GM23338 (cell line): ENCODE measurements around the gene YY1AP1. TPM values are rescaled to one million over a fixed set of nuclear protein-coding genes. Genes with fewer than 3 reads are reported as not detected.
"Not testable (repeated sequence)": the region's sequence is repeated elsewhere in the genome, so short reads cannot be mapped to it uniquely, and the experiment has no call there.

ENCODE experiments used
- ATAC-seq: fragments of 200-7000 bp; cut with Tn5 transposase; 3 replicates; pipeline ENCODE4 v1.9.1; 2020
- DNase-seq: peaks from one replicate; pipeline ENCODE4 v3.0.0-alpha.2; 2015; ENCODE audit warnings: low spot score
- H2AFZ ChIP-seq: fragments of 200-600 bp; sonication (generic); 2 replicates; pipeline ENCODE4 v1.8.0; 2016; ENCODE audit warnings: antibody characterized with exemption, mild to moderate bottlenecking, moderate library complexity
- H3F3A ChIP-seq: fragments of 200-600 bp; sonication (generic); replicated peaks from 2 replicates; pipeline ENCODE4 v1.8.0; 2017; ENCODE audit warnings: antibody characterized with exemption, mixed run types, low read depth
- H3K27ac ChIP-seq: fragments of 200-600 bp; sonication (generic); 2 replicates; pipeline ENCODE4 v1.6.1; 2016; ENCODE audit warnings: low read depth
- H3K27me3 ChIP-seq: fragments of 200-600 bp; sonication (generic); 2 replicates; pipeline ENCODE4 v1.8.0; 2016; ENCODE audit warnings: mild to moderate bottlenecking, mixed run types, moderate library complexity; ENCODE audit not compliant: insufficient read depth
- H3K36me3 ChIP-seq: fragments of 200-600 bp; sonication (generic); 2 replicates; pipeline ENCODE4 v1.8.0; 2016; ENCODE audit warnings: mild to moderate bottlenecking; ENCODE audit not compliant: insufficient read depth
- H3K4me1 ChIP-seq: fragments of 200-600 bp; sonication (generic); 2 replicates; pipeline ENCODE4 v1.8.0; 2016; ENCODE audit warnings: mild to moderate bottlenecking, moderate library complexity; ENCODE audit not compliant: insufficient read depth
- H3K4me2 ChIP-seq: fragments of 200-600 bp; sonication (generic); 2 replicates; pipeline ENCODE4 v1.7.1; 2017; ENCODE audit warnings: mixed run types
- H3K4me3 ChIP-seq: fragments of 200-600 bp; sonication (generic); 2 replicates; pipeline ENCODE4 v1.6.1; 2016; ENCODE audit warnings: mixed run types
- H3K79me2 ChIP-seq: fragments of 200-600 bp; sonication (generic); replicated peaks from 2 replicates; pipeline ENCODE4 v1.8.0; 2017; ENCODE audit warnings: mild to moderate bottlenecking; ENCODE audit not compliant: insufficient read depth
- H3K9me2 ChIP-seq: fragments of 200-600 bp; sonication (generic); 2 replicates; pipeline ENCODE4 v1.8.0; 2017; ENCODE audit not compliant: insufficient read depth
- H4K20me1 ChIP-seq: fragments of 200-600 bp; sonication (generic); replicated peaks from 2 replicates; pipeline ENCODE4 v1.8.0; 2017; ENCODE audit warnings: mild to moderate bottlenecking; ENCODE audit not compliant: insufficient read depth
- H3K27ac Mint-ChIP-seq: 2 replicates; pipeline ENCODE4 v1.8.0; 2020; ENCODE audit warnings: inconsistent platforms, mild to moderate bottlenecking, moderate library complexity, mixed read lengths
- H3K27me3 Mint-ChIP-seq: 3 replicates; pipeline ENCODE4 v1.8.0; 2022; ENCODE audit warnings: low read depth, mild to moderate bottlenecking, moderate library complexity, mixed read lengths, inconsistent platforms; ENCODE audit not compliant: insufficient read depth, poor library complexity
- H3K36me3 Mint-ChIP-seq: 3 replicates; pipeline ENCODE4 v1.8.0; 2021; ENCODE audit warnings: low read depth, mild to moderate bottlenecking, inconsistent platforms, moderate library complexity, mixed read lengths
- H3K4me1 Mint-ChIP-seq: 3 replicates; pipeline ENCODE4 v1.8.0; 2020; ENCODE audit warnings: mild to moderate bottlenecking, inconsistent platforms, mixed read lengths
- H3K4me3 Mint-ChIP-seq: 3 replicates; pipeline ENCODE4 v1.8.0; 2021; ENCODE audit warnings: moderate library complexity, mild to moderate bottlenecking, inconsistent platforms, mixed read lengths
- H3K9me3 Mint-ChIP-seq: 3 replicates; pipeline ENCODE4 v1.8.0; 2020; ENCODE audit warnings: moderate library complexity, mild to moderate bottlenecking, inconsistent platforms, mixed read lengths
- EZH2phosphoT487 ChIP-seq: fragments of 200-600 bp; sonication (generic); IDR thresholded peaks from one replicate; pipeline ENCODE4 v1.8.1; 2018; ENCODE audit warnings: antibody characterized with exemption; ENCODE audit not compliant: unreplicated experiment
- POLR2AphosphoS5 ChIP-seq: IDR thresholded peaks from 2 replicates; pipeline ENCODE4 v1.6.1; 2016; ENCODE audit warnings: antibody characterized with exemption, low read depth
- ZNF114 ChIP-seq: fragments of 250-450 bp; sonication (Bioruptor Pico); IDR thresholded peaks from 2 replicates; pipeline ENCODE4 v1.5.0; 2020; ENCODE audit warnings: mild to moderate bottlenecking, moderate library complexity
- polyA plus RNA-seq: library from polyadenylated mRNA; unstranded; fragments of >200 nt; fragmentation: Nextera tagmentation; extraction: Ambion mirVana; gene quantifications from 2 replicates; pipeline ENCODE4 v1.2.1, GENCODE V29; 2016
- total RNA-seq: library from RNA; depleted of rRNA; stranded (reverse); fragments of >200 nt; shearing (Covaris generic); gene quantifications from 2 replicates; pipeline ENCODE4 v1.2.3, GENCODE V29; 2014
- TF ChIP-seq, protein P1 (sequence below): IDR thresholded peaks from one replicate; pipeline ENCODE4 v1.6.1; 2018; ENCODE audit warnings: antibody characterized with exemption; ENCODE audit not compliant: unreplicated experiment
- TF ChIP-seq, protein P2 (sequence below), 2 experiments: fragments of 200-600 bp in 1 of 2; sonication (generic) in 1 of 2; conservative IDR thresholded peaks; 2 replicates each; pipeline versions ENCODE4 v1.5.1 to v1.6.1; 2016 to 2017; ENCODE audit warnings: antibody characterized with exemption in 2 of 2, low read depth in 2 of 2, mild to moderate bottlenecking in 2 of 2, moderate library complexity in 1 of 2

Gene YY1AP1
- total and polyA plus RNA-seq, 2 experiments from 2014 or later, result 21.2 to 66.5 TPM

DNA sequence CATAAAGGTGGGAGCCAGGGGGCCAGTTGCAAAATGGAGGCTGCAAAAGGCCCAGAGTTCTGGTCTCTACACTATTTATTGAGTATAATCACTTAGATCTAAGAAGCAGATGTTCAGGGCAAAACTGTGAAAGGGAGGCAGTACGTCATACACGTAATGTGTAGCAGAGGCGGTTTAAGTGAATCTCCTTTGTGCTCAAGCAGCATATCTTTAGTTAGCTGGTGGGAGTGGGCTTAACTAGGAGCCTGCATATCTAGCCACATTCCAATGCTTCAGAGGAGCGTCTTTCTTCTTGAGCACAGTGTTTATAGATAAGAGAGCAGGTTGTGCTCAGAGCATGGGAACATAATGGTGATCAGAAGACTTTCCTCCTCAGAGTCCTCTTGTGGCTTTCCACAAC lies 10.5 kb upstream of the YY1AP1 start:
- not testable (repeated sequence) for H3K9me2 ChIP-seq, H3K4me3 ChIP-seq, H3K36me3 ChIP-seq, H2AFZ ChIP-seq, H3K27me3 Mint-ChIP-seq, H3K27me3 ChIP-seq, H3K4me3 Mint-ChIP-seq, H4K20me1 ChIP-seq, H3K4me2 ChIP-seq, H3F3A ChIP-seq
- peaks cover 25% of the 10 kb centered on the region for H3K4me1 ChIP-seq
- peak overlapping the region; percentile 68 for H3K27ac Mint-ChIP-seq
- peaks cover 36% of the 10 kb centered on the region for H3K4me1 Mint-ChIP-seq
- peak overlapping the region; percentile 80 for H3K27ac ChIP-seq
- DNase-seq, result peak; percentile 29
- ATAC-seq, result peak; percentile 29; the same call in 1 of the 3 replicates
- peaks cover 91% of the 10 kb centered on the region for H3K79me2 ChIP-seq
- peaks cover 36% of the 10 kb centered on the region for H3K36me3 Mint-ChIP-seq
- peaks cover 21% of the 10 kb centered on the region for H3K9me3 Mint-ChIP-seq

DNA sequence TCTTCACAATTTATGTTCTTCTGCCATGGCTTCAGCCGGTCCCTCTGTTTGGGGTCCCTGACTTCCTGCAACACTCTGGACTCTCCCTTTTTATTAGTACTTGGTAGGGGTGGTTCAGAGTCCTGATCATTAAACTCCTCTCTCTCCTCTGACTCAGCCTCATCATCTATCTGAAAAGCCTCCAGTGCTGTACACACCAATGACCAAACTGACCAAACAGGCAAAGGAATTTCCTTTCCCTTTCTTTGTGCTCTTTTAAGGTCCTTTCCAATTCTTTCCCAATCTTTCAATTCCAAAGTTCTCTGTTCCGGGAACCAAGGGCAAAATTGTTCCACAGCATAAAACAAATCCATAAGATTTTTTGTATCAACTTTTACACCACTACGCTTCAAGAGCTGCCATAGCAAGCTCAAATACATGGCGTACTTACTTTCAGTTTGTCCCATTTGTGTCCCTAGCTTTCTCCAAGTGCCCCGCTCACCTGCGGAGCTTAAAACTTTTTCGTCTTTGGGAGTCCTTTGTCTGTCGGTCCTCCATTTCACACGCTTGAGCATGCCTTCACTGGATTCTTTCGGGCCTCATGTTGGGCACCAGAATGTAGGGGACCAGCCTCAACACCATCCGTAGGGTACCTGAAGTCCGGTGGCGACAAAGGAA lies 9.9 kb upstream of the YY1AP1 start:
- Histone ChIP-seq H3K27me3 (no peaks in the 10 kb centered on the region), H3K9me2 (no peaks in the 10 kb centered on the region), H3K36me3 (no peaks in the 10 kb centered on the region), H3K4me3 (no peak overlapping the region), H3K79me2 (peaks cover 91% of the 10 kb centered on the region), H2AFZ (no peak overlapping the region), H3K4me2 (0 out of 2 replicates have a peak overlapping the region, but pooled peaks have one; percentile 40), H3F3A (no peaks in the 10 kb centered on the region; the same call in 1 of the 2 replicates), H3K4me1 (peaks cover 25% of the 10 kb centered on the region), H4K20me1 (no peaks in the 10 kb centered on the region; the same call in none of the 2 replicates), H3K27ac (peak overlapping the region; percentile 80)
- Mint-ChIP-seq H3K4me3 (peak overlapping the region; percentile 9; the same call in 1 of the 3 replicates), H3K9me3 (peaks cover 21% of the 10 kb centered on the region), H3K27ac (peak overlapping the region; percentile 68), H3K27me3 (no peaks in the 10 kb centered on the region), H3K4me1 (peaks cover 36% of the 10 kb centered on the region), H3K36me3 (peaks cover 39% of the 10 kb centered on the region)
- DNase-seq (peak; percentile 20), ATAC-seq (no peak)
- TF ChIP-seq EZH2phosphoT487 (no peak), POLR2AphosphoS5 (no peak), ZNF114 (CRISPR knock-in tag) (no peak)
- TF ChIP-seq, protein P1, sequence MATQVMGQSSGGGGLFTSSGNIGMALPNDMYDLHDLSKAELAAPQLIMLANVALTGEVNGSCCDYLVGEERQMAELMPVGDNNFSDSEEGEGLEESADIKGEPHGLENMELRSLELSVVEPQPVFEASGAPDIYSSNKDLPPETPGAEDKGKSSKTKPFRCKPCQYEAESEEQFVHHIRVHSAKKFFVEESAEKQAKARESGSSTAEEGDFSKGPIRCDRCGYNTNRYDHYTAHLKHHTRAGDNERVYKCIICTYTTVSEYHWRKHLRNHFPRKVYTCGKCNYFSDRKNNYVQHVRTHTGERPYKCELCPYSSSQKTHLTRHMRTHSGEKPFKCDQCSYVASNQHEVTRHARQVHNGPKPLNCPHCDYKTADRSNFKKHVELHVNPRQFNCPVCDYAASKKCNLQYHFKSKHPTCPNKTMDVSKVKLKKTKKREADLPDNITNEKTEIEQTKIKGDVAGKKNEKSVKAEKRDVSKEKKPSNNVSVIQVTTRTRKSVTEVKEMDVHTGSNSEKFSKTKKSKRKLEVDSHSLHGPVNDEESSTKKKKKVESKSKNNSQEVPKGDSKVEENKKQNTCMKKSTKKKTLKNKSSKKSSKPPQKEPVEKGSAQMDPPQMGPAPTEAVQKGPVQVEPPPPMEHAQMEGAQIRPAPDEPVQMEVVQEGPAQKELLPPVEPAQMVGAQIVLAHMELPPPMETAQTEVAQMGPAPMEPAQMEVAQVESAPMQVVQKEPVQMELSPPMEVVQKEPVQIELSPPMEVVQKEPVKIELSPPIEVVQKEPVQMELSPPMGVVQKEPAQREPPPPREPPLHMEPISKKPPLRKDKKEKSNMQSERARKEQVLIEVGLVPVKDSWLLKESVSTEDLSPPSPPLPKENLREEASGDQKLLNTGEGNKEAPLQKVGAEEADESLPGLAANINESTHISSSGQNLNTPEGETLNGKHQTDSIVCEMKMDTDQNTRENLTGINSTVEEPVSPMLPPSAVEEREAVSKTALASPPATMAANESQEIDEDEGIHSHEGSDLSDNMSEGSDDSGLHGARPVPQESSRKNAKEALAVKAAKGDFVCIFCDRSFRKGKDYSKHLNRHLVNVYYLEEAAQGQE, result no peak
- TF ChIP-seq, protein P2, sequence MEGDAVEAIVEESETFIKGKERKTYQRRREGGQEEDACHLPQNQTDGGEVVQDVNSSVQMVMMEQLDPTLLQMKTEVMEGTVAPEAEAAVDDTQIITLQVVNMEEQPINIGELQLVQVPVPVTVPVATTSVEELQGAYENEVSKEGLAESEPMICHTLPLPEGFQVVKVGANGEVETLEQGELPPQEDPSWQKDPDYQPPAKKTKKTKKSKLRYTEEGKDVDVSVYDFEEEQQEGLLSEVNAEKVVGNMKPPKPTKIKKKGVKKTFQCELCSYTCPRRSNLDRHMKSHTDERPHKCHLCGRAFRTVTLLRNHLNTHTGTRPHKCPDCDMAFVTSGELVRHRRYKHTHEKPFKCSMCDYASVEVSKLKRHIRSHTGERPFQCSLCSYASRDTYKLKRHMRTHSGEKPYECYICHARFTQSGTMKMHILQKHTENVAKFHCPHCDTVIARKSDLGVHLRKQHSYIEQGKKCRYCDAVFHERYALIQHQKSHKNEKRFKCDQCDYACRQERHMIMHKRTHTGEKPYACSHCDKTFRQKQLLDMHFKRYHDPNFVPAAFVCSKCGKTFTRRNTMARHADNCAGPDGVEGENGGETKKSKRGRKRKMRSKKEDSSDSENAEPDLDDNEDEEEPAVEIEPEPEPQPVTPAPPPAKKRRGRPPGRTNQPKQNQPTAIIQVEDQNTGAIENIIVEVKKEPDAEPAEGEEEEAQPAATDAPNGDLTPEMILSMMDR (conservative IDR thresholded peaks at IDR 0.05; ENCODE audit: low read depth in 2 of 2), result no peak

DNA sequence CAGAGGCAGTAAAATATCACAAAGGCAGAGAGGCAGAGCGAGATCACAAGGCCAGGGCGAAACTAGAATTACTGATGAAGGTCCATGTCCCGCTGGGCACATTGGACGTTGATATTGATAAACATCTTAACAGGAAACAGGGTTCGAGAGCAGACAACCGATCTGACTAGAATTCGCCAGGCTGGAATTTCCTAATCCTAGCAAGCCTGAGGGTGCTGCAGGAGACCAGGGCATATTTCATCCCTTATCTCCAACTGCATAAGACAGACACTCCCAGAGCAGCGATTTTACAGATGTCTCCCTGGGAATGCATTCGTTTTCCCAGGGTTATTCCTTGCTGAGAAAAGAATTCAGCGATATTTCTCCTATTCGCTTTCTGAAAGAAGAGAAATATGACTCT lies 9.0 kb upstream of the YY1AP1 start:
- Mint-ChIP-seq H3K9me3 (peaks cover 22% of the 10 kb centered on the region), H3K4me1 (peaks cover 36% of the 10 kb centered on the region), H3K27ac (0 out of 2 replicates have a peak overlapping the region, but pooled peaks have one; percentile 75), H3K36me3 (peaks cover 48% of the 10 kb centered on the region)
- Histone ChIP-seq H3K79me2 (peaks cover 91% of the 10 kb centered on the region), H3K4me1 (peaks cover 25% of the 10 kb centered on the region), H3K27ac (peak overlapping the region; percentile 80)
- H2AFZ ChIP-seq, H3K27me3 Mint-ChIP-seq, H4K20me1 ChIP-seq, H3F3A ChIP-seq, H3K4me3 ChIP-seq, ATAC-seq, H3K4me3 Mint-ChIP-seq, H3K27me3 ChIP-seq, H3K9me2 ChIP-seq, DNase-seq, H3K36me3 ChIP-seq, H3K4me2 ChIP-seq: not testable (repeated sequence)
